Caco-2 (cell line): ENCODE results near the gene FNDC3A. TPM values are rescaled to one million over a fixed set of nuclear protein-coding genes. Genes with fewer than 3 reads are reported as not detected.

Source experiments
- BruUV-seq: library from RNA; stranded (reverse); fragments of 400-500 nt; replicated peaks from 2 replicates; lab custom pipeline; 2021; lab: Mats Ljungman, UMichigan
- CTCF ChIA-PET: fragments of 300-600 bp; sonication (Branson Sonifier 250); formaldehyde crosslinking; loops from one replicate; lab custom pipeline; 2022; ENCODE audit warnings: antibody characterized with exemption; lab: Charles Lee
- POLR2A ChIA-PET: fragments of 300-600 bp; sonication (Branson Sonifier 250); formaldehyde crosslinking; loops from one replicate; lab custom pipeline; 2022; ENCODE audit warnings: antibody characterized with exemption; lab: Charles Lee
- DNase-seq, 2 experiments: peaks; one replicate each; pipeline versions ENCODE4 v3.0.0 to v3.0.0-alpha.2; 2020 to 2022
- H3K27me3 ChIP-seq: replicated peaks from 2 replicates; pipeline ENCODE4 v1.6.0; 2011; ENCODE audit warnings: low read length; ENCODE audit not compliant: control insufficient read depth, insufficient read depth
- H3K36me3 ChIP-seq: 2 replicates; pipeline ENCODE4 v1.5.1; 2011; ENCODE audit warnings: low read length; ENCODE audit not compliant: control insufficient read depth, insufficient read depth
- H3K4me1 ChIP-seq: fragments of 250-450 bp; sonication (Bioruptor Pico); 2 replicates; pipeline ENCODE4 v1.5.1; 2020; ENCODE audit warnings: mild to moderate bottlenecking
- H3K4me3 ChIP-seq: 2 replicates; pipeline ENCODE4 v1.5.1; 2011; ENCODE audit warnings: low read depth, mild to moderate bottlenecking, control low read depth, low read length
- H3K9me3 ChIP-seq: fragments of 250-450 bp; sonication (Bioruptor Pico); 2 replicates; pipeline ENCODE4 v1.5.1; 2020; ENCODE audit warnings: mild to moderate bottlenecking, moderate library complexity
- H3K27ac Mint-ChIP-seq: one replicate; pipeline ENCODE4 v1.8.0; 2022; ENCODE audit warnings: mixed read lengths; ENCODE audit not compliant: unreplicated experiment
- H3K27me3 Mint-ChIP-seq: one replicate; pipeline ENCODE4 v1.8.0; 2022; ENCODE audit warnings: mixed read lengths; ENCODE audit not compliant: insufficient read depth, unreplicated experiment
- H3K36me3 Mint-ChIP-seq: one replicate; pipeline ENCODE4 v1.8.0; 2022; ENCODE audit warnings: mild to moderate bottlenecking, mixed read lengths; ENCODE audit not compliant: insufficient read depth, unreplicated experiment
- H3K4me1 Mint-ChIP-seq: one replicate; pipeline ENCODE4 v1.8.0; 2022; ENCODE audit warnings: low read depth, mixed read lengths; ENCODE audit not compliant: unreplicated experiment
- H3K4me3 Mint-ChIP-seq: one replicate; pipeline ENCODE4 v1.8.0; 2022; ENCODE audit warnings: mild to moderate bottlenecking, moderate library complexity, mixed read lengths; ENCODE audit not compliant: unreplicated experiment
- H3K9me3 Mint-ChIP-seq: one replicate; pipeline ENCODE4 v1.8.0; 2022; ENCODE audit warnings: mixed read lengths; ENCODE audit not compliant: unreplicated experiment
- CTCF ChIP-seq, 2 experiments: fragments of 200-600 bp in 1 of 2; IDR thresholded peaks; 1 replicate in 1 of 2; 2 replicates in 1 of 2; pipeline versions ENCODE4 v1.5.1 to v1.8.0; 2011 to 2022; ENCODE audit warnings: antibody characterized with exemption in 1 of 2, control low read depth in 1 of 2, inconsistent platforms in 1 of 2, low read depth in 1 of 2, low read length in 1 of 2, mild to moderate bottlenecking in 1 of 2, moderate library complexity in 1 of 2; ENCODE audit not compliant: insufficient read depth in 1 of 2, severe bottlenecking in 1 of 2, unreplicated experiment in 1 of 2
- intact Hi-C: fragments of 100-400 bp; cut with micrococcal nuclease; formaldehyde crosslinking; loops from one replicate; pipeline ENCODE4 v1.10.0; 2022; ENCODE audit not compliant: unreplicated experiment
- total RNA-seq: library from RNA; stranded (reverse); gene quantifications from 2 replicates; pipeline ENCODE4 v1.2.3, GENCODE V29; 2022

FNDC3A gene
- total RNA-seq, 1 experiment from 2014 or later, result 32.5 TPM

DNA sequence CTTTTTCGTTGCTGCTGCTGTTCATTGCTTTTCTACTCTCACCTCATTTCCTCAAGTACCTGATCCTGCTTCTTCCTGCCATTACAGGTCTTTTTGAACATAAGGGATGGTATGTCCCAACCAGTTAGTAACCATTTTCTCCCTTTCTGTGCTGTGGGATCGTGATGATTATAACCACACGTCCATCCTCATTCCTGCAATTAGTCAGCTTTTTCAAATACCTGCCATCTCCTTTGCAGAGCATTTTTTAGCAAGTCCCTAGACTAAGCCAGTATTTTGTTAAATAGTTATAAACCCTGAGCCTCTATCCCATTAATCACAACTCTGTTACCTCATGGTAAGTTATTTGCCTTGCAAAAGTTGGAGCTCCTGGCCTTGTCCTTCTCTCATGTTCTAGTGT is 109.2 kb downstream of the FNDC3A start:
- POLR2A ChIA-PET, result no interaction called here

DNA sequence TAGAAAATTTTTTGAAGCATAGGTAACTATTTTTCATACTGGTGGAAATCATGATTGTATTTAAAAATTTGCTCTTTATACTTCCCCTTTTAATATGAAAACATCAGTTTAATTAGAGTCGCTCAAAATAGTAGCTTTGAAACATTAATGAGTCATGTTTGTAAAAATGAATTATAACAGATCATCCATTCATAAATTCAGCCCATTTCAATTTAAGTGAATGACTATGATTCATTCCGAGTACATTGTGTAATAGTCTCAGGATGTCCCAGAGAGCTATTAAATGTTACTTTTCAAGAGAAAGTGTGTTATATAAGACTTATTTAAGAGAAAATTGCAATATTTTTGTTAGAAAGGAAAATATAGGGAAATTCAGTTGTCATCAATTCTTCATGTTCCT is 111.0 kb downstream of the FNDC3A start:
- CTCF ChIA-PET, result no interaction called here
- Mint-ChIP-seq H3K9me3 (no peaks in the 10 kb centered on the region), H3K4me1 (no peaks in the 10 kb centered on the region), H3K4me3 (no peak overlapping the region), H3K36me3 (peaks cover 6% of the 10 kb centered on the region), H3K27ac (no peak overlapping the region), H3K27me3 (no peaks in the 10 kb centered on the region)
- Histone ChIP-seq H3K9me3 (no peaks in the 10 kb centered on the region), H3K4me1 (no peaks in the 10 kb centered on the region), H3K27me3 (no peaks in the 10 kb centered on the region), H3K36me3 (no peaks in the 10 kb centered on the region), H3K4me3 (no peak overlapping the region)
- intact Hi-C loops, result no loop called here
- BruUV-seq, result no TSS peak
- TF ChIP-seq CTCF (IDR thresholded peaks at IDR 0.05; ENCODE audit: insufficient read depth in 1 of 2, low read depth in 1 of 2, low read length in 1 of 2, severe bottlenecking in 1 of 2, unreplicated experiment in 1 of 2), result no peak
- DNase-seq, result no peak
- POLR2A ChIA-PET, result no interaction called here

More for the DNA sequence above, 109.2 kb downstream of the FNDC3A start:
- no peak for DNase-seq
- Mint-ChIP-seq H3K27ac (no peak overlapping the region), H3K27me3 (no peaks in the 10 kb centered on the region), H3K4me1 (no peaks in the 10 kb centered on the region), H3K36me3 (peaks cover 4% of the 10 kb centered on the region), H3K9me3 (no peaks in the 10 kb centered on the region), H3K4me3 (no peak overlapping the region)
- no peaks in the 10 kb centered on the region for H3K36me3 ChIP-seq
- TF ChIP-seq CTCF (IDR thresholded peaks at IDR 0.05; ENCODE audit: insufficient read depth in 1 of 2, low read depth in 1 of 2, low read length in 1 of 2, severe bottlenecking in 1 of 2, unreplicated experiment in 1 of 2), result no peak
- intact Hi-C loops, result no loop called here
- H3K4me1 ChIP-seq, result no peaks in the 10 kb centered on the region
- H3K9me3 ChIP-seq, result no peaks in the 10 kb centered on the region
- BruUV-seq, result no TSS peak
- H3K4me3 ChIP-seq, result no peak overlapping the region
- no peaks in the 10 kb centered on the region for H3K27me3 ChIP-seq
- CTCF ChIA-PET, result no interaction called here

DNA sequence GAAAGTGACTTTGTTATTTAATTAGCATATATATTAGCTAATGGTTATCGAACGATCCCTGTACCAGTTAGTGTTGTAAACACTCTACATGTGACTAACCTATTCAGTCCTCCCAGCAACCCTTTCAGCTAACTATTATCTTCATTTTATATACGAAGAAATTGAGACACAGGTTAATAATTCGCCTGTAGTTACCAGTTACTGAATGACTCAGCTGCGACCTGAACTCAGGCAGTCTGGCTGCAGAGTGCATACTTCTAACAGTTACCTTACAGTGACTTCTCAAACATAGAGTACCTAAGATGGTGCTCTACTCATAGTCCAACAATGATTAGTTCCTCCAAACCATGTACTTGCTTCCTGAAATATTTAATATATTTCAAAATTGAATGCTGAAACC is 117.7 kb downstream of the FNDC3A start:
- BruUV-seq, result no TSS peak
- CTCF ChIA-PET, result no interaction called here
- Histone ChIP-seq H3K4me1 (0 out of 2 replicates have a peak, but pooled peaks cover 10% of the 10 kb centered on the region), H3K36me3 (no peaks in the 10 kb centered on the region; the same call in 1 of the 2 replicates), H3K27me3 (no peaks in the 10 kb centered on the region), H3K9me3 (no peaks in the 10 kb centered on the region), H3K4me3 (no peak overlapping the region)
- Mint-ChIP-seq H3K36me3 (peaks cover 6% of the 10 kb centered on the region), H3K27me3 (no peaks in the 10 kb centered on the region), H3K9me3 (no peaks in the 10 kb centered on the region), H3K27ac (no peak overlapping the region), H3K4me3 (no peak overlapping the region), H3K4me1 (no peaks in the 10 kb centered on the region)
- TF ChIP-seq CTCF (IDR thresholded peaks at IDR 0.05; ENCODE audit: insufficient read depth in 1 of 2, low read depth in 1 of 2, low read length in 1 of 2, severe bottlenecking in 1 of 2, unreplicated experiment in 1 of 2), result no peak
- POLR2A ChIA-PET, result no interaction called here
- intact Hi-C loops, result no loop called here
- no peak for DNase-seq
